HepG2 (cell line): ENCODE data around the gene MAML1. TPM values are rescaled to one million over a fixed set of nuclear protein-coding genes. Genes with fewer than 3 reads are reported as not detected.

ENCODE experiments used
- ATAC-seq: fragments of 200-7000 bp; cut with Tn5 transposase; 3 replicates; pipeline ENCODE4 v1.9.1; 2020; ENCODE audit warnings: mild to moderate bottlenecking, moderate library complexity
- BruUV-seq: library from RNA; stranded (reverse); fragments of 400-500 nt; replicated peaks from 2 replicates; lab custom pipeline; 2021; lab: Mats Ljungman, UMichigan
- CTCF ChIA-PET: fragments of 300-600 bp; formaldehyde crosslinking; extraction: SDS; loops from one replicate; lab custom pipeline; 2021; ENCODE audit warnings: low total read pairs, inconsistent platforms, low intra/inter-chr PET ratio; lab: Yijun Ruan, JAX
- POLR2A ChIA-PET: fragments of 350-600 bp; sonication (Branson Sonifier 250); formaldehyde crosslinking; loops from one replicate; lab custom pipeline; 2020; ENCODE audit warnings: antibody characterized with exemption, inconsistent platforms; lab: Yijun Ruan, JAX
- DNase-seq: peaks from one replicate; pipeline ENCODE4 v3.0.0-alpha.2; 2015; ENCODE audit warnings: low spot score
- FAIRE-seq: peaks from 3 replicates; lab custom pipeline; 2011; peaks lifted over from hg19 to GRCh38; lab: Jason Lieb, UNC
- H2AFZ ChIP-seq: one replicate; pipeline ENCODE4 v1.6.1; 2011; ENCODE audit warnings: low read length, inconsistent platforms
- H3K27ac ChIP-seq: fragments of 300-600 bp; 3 replicates; pipeline ENCODE4 v1.8.0; 2011; ENCODE audit warnings: mixed run types, mild to moderate bottlenecking, mixed read lengths, low read length, inconsistent platforms; ENCODE audit not compliant: insufficient read depth; ENCODE audit errors: extremely low read length
- H3K27me3 ChIP-seq, 2 experiments: fragments of 200-600 bp in 1 of 2; 2 replicates in 1 of 2; 3 replicates in 1 of 2; pipeline versions ENCODE4 v1.6.0 to v1.8.0; 2011; ENCODE audit warnings: low read length in 2 of 2, mild to moderate bottlenecking in 2 of 2, moderate library complexity in 2 of 2, inconsistent platforms in 1 of 2; ENCODE audit not compliant: insufficient read depth in 2 of 2, control insufficient read depth in 1 of 2
- H3K36me3 ChIP-seq, 2 experiments: fragments of 200-600 bp in 1 of 2; replicated peaks in 1 of 2; 2 replicates in 1 of 2; 3 replicates in 1 of 2; pipeline versions ENCODE4 v1.5.1 to v1.8.0; 2011; ENCODE audit warnings: low read length in 2 of 2, inconsistent platforms in 1 of 2; ENCODE audit not compliant: insufficient read depth in 2 of 2, control insufficient read depth in 1 of 2
- H3K4me1 ChIP-seq: 2 replicates; pipeline ENCODE4 v1.5.1; 2012; ENCODE audit warnings: low read length, inconsistent platforms; ENCODE audit not compliant: insufficient read depth
- H3K4me2 ChIP-seq: 2 replicates; pipeline ENCODE4 v1.6.0; 2011; ENCODE audit warnings: low read depth, low read length, inconsistent platforms
- H3K4me3 ChIP-seq, 3 experiments: fragments of 200-600 bp in 1 of 3; sonication (generic), shearing (Covaris generic) in 1 of 3; replicated peaks in 1 of 3; 2 replicates each; pipeline ENCODE4 v1.5.1; 2011 to 2016; ENCODE audit warnings: low read length in 3 of 3, inconsistent platforms in 2 of 3, low read depth in 2 of 3, mild to moderate bottlenecking in 2 of 3, control low read depth in 1 of 3, mixed read lengths in 1 of 3; ENCODE audit not compliant: insufficient read depth in 1 of 3
- H3K79me2 ChIP-seq: one replicate; pipeline ENCODE4 v1.6.1; 2011; ENCODE audit warnings: low read length, inconsistent platforms; ENCODE audit not compliant: insufficient read depth
- H3K9ac ChIP-seq: 2 replicates; pipeline ENCODE4 v1.6.0; 2011; ENCODE audit warnings: mild to moderate bottlenecking, low read depth, low read length, inconsistent platforms; ENCODE audit not compliant: insufficient read depth
- H3K9me3 ChIP-seq: 2 replicates; pipeline ENCODE4 v1.5.1; 2012; ENCODE audit warnings: mild to moderate bottlenecking, low read length
- H4K20me1 ChIP-seq: 2 replicates; pipeline ENCODE4 v1.6.0; 2011; ENCODE audit warnings: inconsistent platforms, mild to moderate bottlenecking, low read length, moderate library complexity; ENCODE audit not compliant: insufficient read depth
- AGO1 ChIP-seq: fragments of 200-400 bp; formaldehyde crosslinking; IDR thresholded peaks from 2 replicates; pipeline ENCODE4 v1.6.1; 2017; ENCODE audit warnings: mild to moderate bottlenecking, low read depth, low read length, moderate library complexity; ENCODE audit not compliant: poor library complexity, severe bottlenecking
- CCDC6 ChIP-seq: sonication (generic); formaldehyde crosslinking; IDR thresholded peaks from 2 replicates; pipeline ENCODE4 v1.8.1; 2022; ENCODE audit warnings: mild to moderate bottlenecking, missing genetic modification reagents, moderate library complexity
- GLI4 ChIP-seq: sonication (generic); formaldehyde crosslinking; IDR thresholded peaks from 2 replicates; pipeline ENCODE4 v1.5.1; 2020; ENCODE audit warnings: missing genetic modification reagents, mild to moderate bottlenecking, moderate library complexity, borderline replicate concordance
- SPEN ChIP-seq: sonication (generic); formaldehyde crosslinking; IDR thresholded peaks from 2 replicates; pipeline ENCODE4 v1.5.1; 2020; ENCODE audit warnings: low read depth, mild to moderate bottlenecking, missing genetic modification reagents
- STAG1 ChIP-seq: sonication (generic); formaldehyde crosslinking; IDR thresholded peaks from 2 replicates; pipeline ENCODE4 v1.4.0; 2020; ENCODE audit warnings: missing genetic modification reagents
- TAF15 ChIP-seq: fragments of 200-400 bp; formaldehyde crosslinking; IDR thresholded peaks from one replicate; pipeline ENCODE4 v1.6.1; 2018; ENCODE audit warnings: mild to moderate bottlenecking, low read depth, low read length; ENCODE audit not compliant: poor library complexity, severe bottlenecking
- TBL1XR1 ChIP-seq: fragments of 150-350 bp; IDR thresholded peaks from 2 replicates; pipeline ENCODE4 v1.6.1; 2014; ENCODE audit warnings: borderline replicate concordance, low read length; ENCODE audit not compliant: partially characterized antibody
- ZBTB38 ChIP-seq: sonication (generic); formaldehyde crosslinking; IDR thresholded peaks from 2 replicates; pipeline ENCODE4 v1.5.1; 2020; ENCODE audit warnings: mild to moderate bottlenecking, missing genetic modification reagents
- ZNF136 ChIP-seq: sonication (generic); formaldehyde crosslinking; IDR thresholded peaks from 2 replicates; pipeline ENCODE4 v1.8.1; 2022; ENCODE audit warnings: low read depth, mild to moderate bottlenecking, moderate library complexity, missing genetic modification reagents
- ZNF251 ChIP-seq: sonication (generic); formaldehyde crosslinking; IDR thresholded peaks from 2 replicates; pipeline ENCODE4 v1.9.0; 2021; ENCODE audit warnings: mild to moderate bottlenecking, missing genetic modification reagents
- ZNF296 ChIP-seq: sonication (generic); formaldehyde crosslinking; conservative IDR thresholded peaks from 2 replicates; pipeline ENCODE4 v1.5.0; 2020; ENCODE audit warnings: mild to moderate bottlenecking, missing genetic modification reagents
- ZNF432 ChIP-seq: sonication (generic); formaldehyde crosslinking; IDR thresholded peaks from 2 replicates; pipeline ENCODE4 v1.5.0; 2020; ENCODE audit warnings: missing genetic modification reagents, mild to moderate bottlenecking, borderline replicate concordance
- ZNF460 ChIP-seq: sonication (generic); formaldehyde crosslinking; IDR thresholded peaks from 2 replicates; pipeline ENCODE4 v1.5.1; 2020; ENCODE audit warnings: missing genetic modification reagents, mild to moderate bottlenecking, borderline replicate concordance
- ZNF543 ChIP-seq: sonication (generic); formaldehyde crosslinking; IDR thresholded peaks from 2 replicates; pipeline ENCODE4 v1.4.0; 2020; ENCODE audit warnings: mild to moderate bottlenecking, missing genetic modification reagents
- ZNF564 ChIP-seq: sonication (generic); formaldehyde crosslinking; IDR thresholded peaks from 2 replicates; pipeline ENCODE4 v1.8.1; 2023; ENCODE audit warnings: mild to moderate bottlenecking, missing genetic modification reagents
- ZNF598 ChIP-seq: sonication (generic); formaldehyde crosslinking; IDR thresholded peaks from 2 replicates; pipeline ENCODE4 v1.5.1; 2020; ENCODE audit warnings: mild to moderate bottlenecking, missing genetic modification reagents, borderline replicate concordance
- ZNF619 ChIP-seq: sonication (generic); formaldehyde crosslinking; IDR thresholded peaks from 2 replicates; pipeline ENCODE4 v1.4.0; 2020; ENCODE audit warnings: mild to moderate bottlenecking, missing genetic modification reagents
- whole genome bisulfite sequencing: methylation state at CpG from one replicate; pipeline ENCODE4 v1.1.6; 2017; ENCODE audit warnings: low lambda C conversion rate; 5-methylcytosine and 5-hydroxymethylcytosine counted together
- in situ Hi-C: cut with HindIII; loops from 2 replicates; pipeline ENCODE4 v1.10.0; 2017; ENCODE audit warnings: low pct_unique_long_range_greater_than_20kb; ENCODE audit not compliant: extremely low pct_ligation_motif_present
- intact Hi-C: fragments of 100-400 bp; cut with micrococcal nuclease; formaldehyde crosslinking; loops from one replicate; pipeline ENCODE4 v1.10.0; 2022; ENCODE audit not compliant: unreplicated experiment
- polyA plus RNA-seq, 8 experiments: library from polyadenylated mRNA; depleted of rRNA in 3 of 8; stranded (reverse) in 7 of 8; unstranded in 1 of 8; fragments of >200 nt; fragmentation: Illumina TruSeq in 4 of 8; extraction: Trizol in 4 of 8; gene quantifications; 2 replicates each; pipeline versions ENCODE4 v1.2.1 to v1.2.3, GENCODE V29; 2011 to 2016; ENCODE audit warnings: low read depth in 4 of 8, missing spikeins in 1 of 8, mixed read lengths in 1 of 8; ENCODE audit not compliant: insufficient read depth in 1 of 8
- total RNA-seq, 5 experiments: library from RNA; depleted of rRNA; stranded (reverse); fragments of >200 nt; fragmentation: Illumina TruSeq; extraction: Trizol; gene quantifications; 2 replicates each; pipeline ENCODE4 v1.2.3, GENCODE V29; 2016; ENCODE audit warnings: low read depth in 1 of 5
- TF ChIP-seq, protein P1 (sequence below): sonication (generic); formaldehyde crosslinking; IDR thresholded peaks from 2 replicates; pipeline ENCODE4 v1.5.0; 2020; ENCODE audit warnings: mild to moderate bottlenecking, missing genetic modification reagents, moderate library complexity
- TF ChIP-seq, protein P2 (sequence below): sonication (generic); formaldehyde crosslinking; IDR thresholded peaks from 2 replicates; pipeline ENCODE4 v1.4.0; 2020; ENCODE audit warnings: missing genetic modification reagents

The MAML1 gene
- total and polyA plus RNA-seq, 2 of the 13 experiments (the other 11 are each of a cell fraction or from before 2014, with no cell fraction given) = 10.0 to 10.8 TPM

DNA sequence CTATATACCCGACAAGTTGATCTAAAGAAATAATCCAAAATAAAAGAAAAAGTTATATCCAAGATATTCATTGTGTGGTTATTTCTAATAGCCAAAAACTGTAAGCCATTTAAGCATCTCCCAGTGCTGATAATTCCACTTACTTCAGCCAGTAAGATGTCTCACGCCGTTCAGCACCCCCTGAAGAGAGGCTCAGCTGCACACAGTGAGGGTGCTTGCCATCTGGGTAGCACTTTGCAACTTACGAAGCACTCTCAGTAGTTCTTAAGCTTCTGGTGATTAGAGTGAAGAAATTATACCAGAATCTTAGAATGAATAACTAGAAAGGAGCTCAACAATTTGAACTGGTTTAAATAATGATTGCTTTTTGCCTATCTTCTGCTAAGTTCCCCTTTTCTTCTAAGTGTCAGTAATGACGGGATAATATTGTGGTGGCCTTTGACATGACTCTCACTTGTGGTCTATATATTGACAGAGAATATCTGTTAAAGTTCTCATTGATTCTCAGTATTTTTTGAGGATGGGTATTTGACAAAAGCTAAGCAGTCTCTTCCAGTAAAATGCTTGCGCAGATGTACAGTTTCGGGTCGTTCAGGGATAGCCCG, 35.0 kb downstream of the MAML1 start (continued):
- no peak for TF ChIP-seq ZNF598 (CRISPR knock-in tag)
- TF ChIP-seq ZNF251 (CRISPR knock-in tag) = no peak
- no peak for TF ChIP-seq ZNF619 (CRISPR knock-in tag)
- no peak for TF ChIP-seq AGO1
- no peak for TF ChIP-seq GLI4
- no peak for TF ChIP-seq ZNF460

DNA sequence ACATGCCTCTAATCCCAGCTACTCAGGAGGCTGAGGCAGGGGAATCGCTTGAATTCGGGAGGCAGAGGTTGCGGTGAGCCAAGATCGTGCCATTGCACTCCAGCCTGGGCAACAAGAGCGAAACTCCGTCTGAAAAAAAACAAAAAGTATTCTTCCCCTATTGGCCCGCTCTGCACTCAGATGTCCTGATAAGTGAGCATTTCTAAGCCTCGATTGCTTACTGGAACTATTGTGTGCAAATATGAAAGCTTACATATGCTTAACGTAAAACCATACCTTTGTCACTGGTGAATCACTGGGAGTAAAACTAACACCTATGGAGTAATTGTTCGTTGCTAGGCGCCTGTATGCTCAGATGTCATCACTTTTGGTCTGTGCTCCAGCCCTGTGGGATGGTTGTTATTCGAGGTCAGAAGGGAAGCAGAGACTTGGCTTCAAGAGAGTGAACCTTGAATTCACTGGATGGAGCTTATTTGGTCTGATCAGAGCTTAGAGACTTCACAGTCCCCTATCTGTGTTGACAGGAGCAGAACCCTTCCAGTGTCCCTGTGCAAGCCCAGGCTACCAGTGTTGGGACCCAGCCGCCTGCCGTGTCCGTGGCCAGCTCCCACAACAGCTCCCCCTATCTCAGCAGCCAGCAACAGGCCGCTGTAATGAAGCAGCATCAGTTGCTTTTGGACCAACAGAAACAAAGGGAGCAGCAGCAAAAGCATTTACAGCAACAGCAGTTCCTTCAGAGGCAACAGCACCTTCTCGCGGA, 35.9 kb downstream of the MAML1 start:
- Histone ChIP-seq H3K4me1 (peaks cover 4% of the 10 kb centered on the region), H3K4me2 (no peak overlapping the region), H2AFZ (no peak overlapping the region), H4K20me1 (peaks cover 7% of the 10 kb centered on the region), H3K36me3 (peaks cover 34 to 81% of the 10 kb centered on the region in 2 experiments)
- POLR2A ChIA-PET = interaction anchor here (0.6 kb wide), 1 partner anchor 11 kb away, joined by 3 read pairs; no protein-coding TSS in a partner anchor
- CTCF ChIA-PET = no interaction called here
- 95% methylated on average over 17 of the region's 18 CpGs for WGBS
- TF ChIP-seq, protein P1, sequence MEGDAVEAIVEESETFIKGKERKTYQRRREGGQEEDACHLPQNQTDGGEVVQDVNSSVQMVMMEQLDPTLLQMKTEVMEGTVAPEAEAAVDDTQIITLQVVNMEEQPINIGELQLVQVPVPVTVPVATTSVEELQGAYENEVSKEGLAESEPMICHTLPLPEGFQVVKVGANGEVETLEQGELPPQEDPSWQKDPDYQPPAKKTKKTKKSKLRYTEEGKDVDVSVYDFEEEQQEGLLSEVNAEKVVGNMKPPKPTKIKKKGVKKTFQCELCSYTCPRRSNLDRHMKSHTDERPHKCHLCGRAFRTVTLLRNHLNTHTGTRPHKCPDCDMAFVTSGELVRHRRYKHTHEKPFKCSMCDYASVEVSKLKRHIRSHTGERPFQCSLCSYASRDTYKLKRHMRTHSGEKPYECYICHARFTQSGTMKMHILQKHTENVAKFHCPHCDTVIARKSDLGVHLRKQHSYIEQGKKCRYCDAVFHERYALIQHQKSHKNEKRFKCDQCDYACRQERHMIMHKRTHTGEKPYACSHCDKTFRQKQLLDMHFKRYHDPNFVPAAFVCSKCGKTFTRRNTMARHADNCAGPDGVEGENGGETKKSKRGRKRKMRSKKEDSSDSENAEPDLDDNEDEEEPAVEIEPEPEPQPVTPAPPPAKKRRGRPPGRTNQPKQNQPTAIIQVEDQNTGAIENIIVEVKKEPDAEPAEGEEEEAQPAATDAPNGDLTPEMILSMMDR (CRISPR knock-in tag) = peak; percentile 29
- TF ChIP-seq TBL1XR1 = no peak
- no peak for TF ChIP-seq CCDC6 (CRISPR knock-in tag)
- TF ChIP-seq, protein P2, sequence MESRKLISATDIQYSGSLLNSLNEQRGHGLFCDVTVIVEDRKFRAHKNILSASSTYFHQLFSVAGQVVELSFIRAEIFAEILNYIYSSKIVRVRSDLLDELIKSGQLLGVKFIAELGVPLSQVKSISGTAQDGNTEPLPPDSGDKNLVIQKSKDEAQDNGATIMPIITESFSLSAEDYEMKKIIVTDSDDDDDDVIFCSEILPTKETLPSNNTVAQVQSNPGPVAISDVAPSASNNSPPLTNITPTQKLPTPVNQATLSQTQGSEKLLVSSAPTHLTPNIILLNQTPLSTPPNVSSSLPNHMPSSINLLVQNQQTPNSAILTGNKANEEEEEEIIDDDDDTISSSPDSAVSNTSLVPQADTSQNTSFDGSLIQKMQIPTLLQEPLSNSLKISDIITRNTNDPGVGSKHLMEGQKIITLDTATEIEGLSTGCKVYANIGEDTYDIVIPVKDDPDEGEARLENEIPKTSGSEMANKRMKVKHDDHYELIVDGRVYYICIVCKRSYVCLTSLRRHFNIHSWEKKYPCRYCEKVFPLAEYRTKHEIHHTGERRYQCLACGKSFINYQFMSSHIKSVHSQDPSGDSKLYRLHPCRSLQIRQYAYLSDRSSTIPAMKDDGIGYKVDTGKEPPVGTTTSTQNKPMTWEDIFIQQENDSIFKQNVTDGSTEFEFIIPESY (CRISPR knock-in tag) = peak; percentile 56
- TF ChIP-seq ZNF543 (CRISPR knock-in tag) = no peak
- TF ChIP-seq ZNF432 (CRISPR knock-in tag) = no peak
- no peak for TF ChIP-seq ZNF136 (CRISPR knock-in tag)
- no peak for TF ChIP-seq ZNF296 (CRISPR knock-in tag)
- peak; percentile 16; the same call in 1 of the 2 replicates for TF ChIP-seq STAG1 (CRISPR knock-in tag)
- no peak for TF ChIP-seq TAF15
- peak; percentile 42; the same call in 1 of the 2 replicates for TF ChIP-seq ZBTB38 (CRISPR knock-in tag)
- no peak for TF ChIP-seq ZNF564 (CRISPR knock-in tag)
- TF ChIP-seq ZNF619 (CRISPR knock-in tag) = no peak
- no peak for TF ChIP-seq SPEN
- TF ChIP-seq, all 625 proteins: peak for 4
- peaks cover 16% of the 10 kb centered on the region for H3K79me2 ChIP-seq
- in situ Hi-C loops (loop anchor here (25.0 kb wide), 1 partner anchor 319 kb away; no protein-coding TSS in a partner anchor), intact Hi-C loops (loop anchor here (10.0 kb wide), 1 partner anchor 136 kb away; the partner anchor contains the start of gene TBC1D9B)
- no peak overlapping the region for H3K9ac ChIP-seq
- no peak for DNase-seq
- H3K4me3 ChIP-seq = no peak overlapping the region
- no peaks in the 10 kb centered on the region for H3K9me3 ChIP-seq
- no TSS peak for BruUV-seq
- no peak overlapping the region for H3K27ac ChIP-seq
- no peaks in the 10 kb centered on the region for H3K27me3 ChIP-seq
- FAIRE-seq = no peak
- peak; percentile 66 for ATAC-seq
